Germinal center (tissue), 1 donor: ENCODE results near the gene VTN.
"Not testable (repeated sequence)": the region's sequence is repeated elsewhere in the genome, so short reads cannot be mapped to it uniquely, and the experiment has no call there.

ENCODE experiments used
- DNase-seq: peaks from one replicate; pipeline ENCODE4 v3.0.0; 2012; ENCODE audit warnings: mixed read lengths, low spot score

Gene VTN

GRCh38 chr17:28342313-28342712, 27.8 kb downstream of the VTN start:
- DNase-seq: no peak

DNA sequence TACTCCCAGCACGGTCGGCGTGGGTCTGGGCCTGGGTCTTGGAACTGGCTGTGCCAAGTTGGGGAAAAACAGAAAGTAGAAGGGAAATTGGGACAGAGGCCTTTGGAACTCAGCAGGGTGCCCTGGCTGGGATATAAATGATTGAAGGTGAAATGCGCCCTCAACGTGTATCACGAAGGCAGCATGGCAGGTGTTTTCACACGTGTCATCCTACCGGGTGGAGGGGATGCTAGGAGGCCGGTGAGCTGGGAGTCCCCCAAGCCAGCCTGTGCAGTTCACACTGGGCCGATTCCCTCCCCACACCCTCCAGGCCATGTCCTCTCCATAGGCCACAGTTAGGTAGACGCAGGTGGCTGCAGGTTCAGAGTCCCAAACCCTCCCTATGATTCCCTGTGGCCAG, 28.6 kb downstream of the VTN start:
- no peak for DNase-seq

GRCh38 chr17:28340374-28340773, 29.7 kb downstream of the VTN start:
- no peak for DNase-seq

GRCh38 chr17:28339431-28339830, 30.7 kb downstream of the VTN start:
- DNase-seq: no peak

DNA sequence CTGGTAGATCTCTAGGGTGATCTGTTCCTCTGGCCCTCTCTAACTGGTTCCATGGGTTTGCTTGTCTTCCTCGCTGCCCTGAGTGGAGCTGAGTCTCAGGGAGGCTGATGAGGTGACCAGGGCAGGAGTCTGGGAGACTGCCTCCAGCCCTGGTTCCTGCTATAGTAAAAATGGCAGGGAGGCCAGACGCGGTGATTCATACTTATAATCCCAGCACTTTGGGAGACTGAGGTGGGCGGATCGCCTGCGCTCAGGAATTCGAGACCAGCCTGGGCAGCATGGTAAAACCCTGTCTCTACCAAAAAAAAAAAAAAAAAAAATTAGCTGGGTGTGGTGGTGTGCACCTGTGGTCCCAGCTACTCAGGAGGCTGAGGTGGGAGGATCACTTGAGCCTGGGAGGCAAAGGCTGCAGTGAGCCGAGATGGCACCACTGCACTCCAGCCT, 31.3 kb downstream of the VTN start:
- not testable (repeated sequence) for DNase-seq

DNA sequence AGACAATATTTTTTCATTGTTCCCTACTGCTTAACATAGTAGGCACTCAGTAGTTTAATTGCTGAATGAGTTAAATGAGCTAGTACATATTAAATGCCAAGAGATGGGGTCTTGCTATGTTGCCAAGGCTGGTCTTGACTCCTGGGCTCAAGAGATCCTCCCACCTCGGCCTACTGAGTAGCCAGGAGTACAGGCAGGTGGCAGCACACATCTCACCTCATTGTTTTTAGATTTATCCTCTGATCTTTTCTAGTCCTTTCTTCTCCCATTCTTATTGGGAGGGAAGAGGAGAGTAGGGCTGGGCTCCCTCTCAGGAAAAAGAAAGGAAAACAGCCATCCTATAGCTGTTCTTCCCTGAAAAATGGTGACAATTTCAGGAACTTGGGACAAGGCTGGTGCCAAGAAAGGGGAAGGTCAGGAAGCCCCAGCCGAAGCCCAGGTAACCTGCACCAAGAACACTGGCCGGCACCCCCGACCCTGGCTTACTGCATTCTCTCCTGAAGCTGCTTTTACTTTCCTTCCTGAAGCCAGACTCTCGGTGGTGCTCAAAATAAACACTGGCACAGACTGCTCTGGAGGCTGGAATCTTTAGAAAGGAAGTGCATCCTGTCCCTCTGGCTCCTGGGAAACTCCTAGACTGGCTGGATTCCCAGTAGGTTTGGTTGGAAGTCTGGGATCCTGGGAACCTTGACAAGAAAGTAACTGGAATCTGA, 31.9 kb downstream of the VTN start:
- DNase-seq: no peak

DNA sequence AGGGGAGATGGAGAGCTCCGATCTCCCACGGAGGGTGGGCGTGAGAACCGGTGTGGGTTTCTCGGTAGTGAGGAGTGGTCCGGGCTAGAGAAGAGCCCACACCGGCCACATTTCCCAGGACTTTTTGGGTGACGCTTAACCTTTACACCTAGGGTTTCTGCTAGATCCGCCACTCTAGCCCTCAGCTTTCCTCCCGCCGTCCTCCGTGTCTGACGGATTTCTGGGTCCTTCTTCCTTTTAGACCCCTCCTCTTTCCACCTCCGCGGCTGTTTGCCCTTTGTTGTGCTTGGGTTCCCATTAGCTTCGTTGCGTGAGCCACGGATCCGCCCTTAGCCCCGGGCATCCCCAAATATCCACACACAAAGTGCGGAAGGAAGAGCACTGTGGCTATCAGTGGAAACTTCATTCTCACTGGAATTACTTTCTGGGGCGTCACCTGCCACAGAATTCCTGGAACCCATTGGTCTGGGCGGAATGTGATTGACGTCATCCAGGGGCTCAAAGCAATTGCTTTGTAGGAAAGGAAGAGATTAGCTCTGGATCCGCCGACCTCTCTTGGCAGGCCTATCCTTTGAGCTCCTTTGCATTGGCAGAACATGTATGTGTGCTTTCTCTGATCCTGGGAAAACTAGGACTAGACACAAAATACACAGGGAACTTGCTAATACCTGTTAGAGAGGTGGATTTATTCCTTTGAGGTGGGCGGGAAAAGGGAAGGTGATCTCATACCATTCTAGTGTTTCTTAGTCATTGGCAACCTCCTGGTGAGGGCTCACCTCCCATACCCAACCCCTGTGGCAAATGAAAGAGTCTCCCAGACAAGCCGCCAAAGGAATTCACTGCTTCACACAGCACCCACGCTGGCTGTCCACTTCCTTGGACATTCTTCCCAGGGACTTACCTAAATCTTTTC, 33.9 kb downstream of the VTN start:
- no peak for DNase-seq

DNA sequence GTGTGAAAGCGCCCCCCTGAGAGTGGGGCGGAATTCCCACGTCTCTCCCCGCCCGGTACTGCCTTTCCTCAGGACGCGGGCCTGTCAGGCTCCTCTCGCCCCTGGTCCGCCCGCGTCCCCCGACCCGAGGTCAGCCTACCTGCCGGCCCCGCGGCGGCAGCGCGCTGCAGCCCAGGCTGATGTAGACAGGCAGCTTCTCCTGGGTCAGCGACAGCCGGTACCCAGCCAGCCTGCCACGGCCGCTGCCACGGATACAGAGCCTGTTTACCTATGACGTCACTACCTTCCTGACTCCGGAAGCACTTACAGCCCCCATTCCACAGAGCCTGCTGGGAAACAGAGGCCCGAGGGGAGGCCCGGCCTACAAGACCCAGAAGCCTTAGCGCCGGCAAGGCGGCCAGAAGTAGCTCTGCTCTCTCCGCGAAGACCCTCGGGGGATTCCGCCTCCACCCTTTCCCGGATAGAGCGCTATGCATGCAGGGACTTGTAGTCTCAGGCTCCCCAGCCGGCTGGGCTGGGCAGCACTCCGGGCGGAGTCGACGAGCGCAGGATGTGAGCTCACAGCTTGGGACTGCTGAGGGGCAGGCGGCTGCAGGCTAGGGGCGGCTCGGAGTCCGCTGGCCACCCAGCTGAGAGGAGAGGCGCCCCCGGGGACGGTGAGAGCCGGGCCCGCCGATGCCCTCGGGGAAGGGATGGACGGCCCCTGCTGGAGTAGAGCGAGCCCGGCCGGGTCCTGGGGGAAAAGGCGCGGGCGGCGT, 34.7 kb downstream of the VTN start, which contains the start of the genes IFT20 and TNFAIP1:
Gene IFT20 (minus strand): TSS at position 272 of the 758 bp plus-strand sequence. CDS start 3,487 bp downstream, outside the sequence.
Gene TNFAIP1 (plus strand): TSS at position 561 of the 758 bp plus-strand sequence. CDS start 3,761 bp downstream, outside the sequence.
- peak; percentile 95 for DNase-seq

DNA sequence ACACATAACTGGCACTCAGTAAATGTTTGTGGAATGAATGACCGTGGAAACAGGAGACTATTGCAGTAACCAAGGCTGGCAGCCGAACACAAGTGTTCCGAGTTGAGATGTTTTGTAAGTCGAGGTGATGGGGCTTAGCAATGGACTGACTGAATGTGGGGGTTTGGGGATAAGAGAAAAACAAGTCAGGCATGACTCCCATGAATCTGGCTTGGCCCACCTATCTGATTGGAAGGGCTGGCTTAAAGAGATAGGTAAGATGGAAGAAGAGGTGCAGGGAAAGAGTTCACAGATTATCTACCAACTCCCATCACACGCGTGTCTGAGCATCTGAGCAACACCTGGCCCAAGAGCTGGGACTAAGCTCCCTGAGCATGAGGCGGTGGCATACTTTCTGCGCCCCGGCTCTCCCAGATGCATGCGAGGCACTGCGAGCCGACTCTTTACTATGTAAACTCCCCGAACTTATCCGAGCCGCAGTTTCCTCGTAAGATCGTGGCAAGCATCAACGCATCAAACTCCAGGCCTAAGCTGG, 35.4 kb downstream of the VTN start:
- DNase-seq: no peak

GRCh38 chr17:28334171-28334570, 35.9 kb downstream of the VTN start:
- no peak for DNase-seq

- no peak for DNase-seq
Observed at GRCh38 chr17:28333083-28333746, 36.9 kb downstream of the VTN start.

DNA sequence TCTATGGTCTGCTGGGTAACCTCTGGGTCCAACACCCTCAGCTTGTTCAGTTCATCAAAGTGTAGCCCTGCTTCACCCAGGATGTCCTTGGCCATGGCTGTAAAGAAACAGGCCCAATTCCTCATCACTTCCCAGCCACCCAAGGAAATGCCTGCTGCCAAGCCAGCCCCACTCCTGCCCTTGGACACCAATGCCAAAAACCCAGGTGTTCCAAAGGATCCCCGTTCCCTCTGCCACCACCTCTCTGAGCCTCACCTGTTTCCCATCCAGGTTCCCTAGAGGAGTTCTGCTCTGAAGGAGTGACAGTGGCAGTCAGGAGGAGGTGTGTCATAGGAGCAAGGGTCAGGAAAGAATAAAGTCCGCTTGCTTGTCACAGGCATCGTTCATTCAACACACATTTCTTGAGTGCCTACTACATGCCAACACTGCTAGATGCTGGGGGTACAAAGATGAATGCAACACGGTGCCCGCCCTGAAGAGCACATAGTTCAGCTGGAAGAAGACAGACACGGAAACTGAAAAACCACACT, 38.2 kb downstream of the VTN start:
- DNase-seq: no peak

- DNase-seq: no peak
Observed at GRCh38 chr17:28330671-28331070, 39.4 kb downstream of the VTN start.

DNA sequence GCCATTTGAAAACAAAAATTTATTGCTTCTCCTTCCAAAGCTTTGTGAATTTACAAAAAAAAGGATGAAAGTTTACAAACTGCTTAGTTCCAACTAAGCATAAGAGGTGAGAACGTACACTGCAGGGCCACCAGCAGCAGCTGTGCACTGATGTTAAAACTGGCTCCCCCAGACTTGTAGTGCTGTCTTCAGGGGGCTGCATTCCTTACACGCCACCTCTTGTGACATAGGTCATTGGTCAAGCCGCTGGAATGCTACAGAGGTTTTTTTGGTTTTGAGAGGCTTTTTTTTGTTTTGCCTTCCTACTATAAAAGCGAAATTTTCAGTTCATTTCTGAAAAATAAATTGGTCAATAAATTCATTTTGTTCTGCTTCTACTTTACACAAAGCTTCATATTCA, 41.8 kb downstream of the VTN start:
- DNase-seq: no peak

GRCh38 chr17:28327709-28328108, 42.4 kb downstream of the VTN start:
- no peak for DNase-seq

DNA sequence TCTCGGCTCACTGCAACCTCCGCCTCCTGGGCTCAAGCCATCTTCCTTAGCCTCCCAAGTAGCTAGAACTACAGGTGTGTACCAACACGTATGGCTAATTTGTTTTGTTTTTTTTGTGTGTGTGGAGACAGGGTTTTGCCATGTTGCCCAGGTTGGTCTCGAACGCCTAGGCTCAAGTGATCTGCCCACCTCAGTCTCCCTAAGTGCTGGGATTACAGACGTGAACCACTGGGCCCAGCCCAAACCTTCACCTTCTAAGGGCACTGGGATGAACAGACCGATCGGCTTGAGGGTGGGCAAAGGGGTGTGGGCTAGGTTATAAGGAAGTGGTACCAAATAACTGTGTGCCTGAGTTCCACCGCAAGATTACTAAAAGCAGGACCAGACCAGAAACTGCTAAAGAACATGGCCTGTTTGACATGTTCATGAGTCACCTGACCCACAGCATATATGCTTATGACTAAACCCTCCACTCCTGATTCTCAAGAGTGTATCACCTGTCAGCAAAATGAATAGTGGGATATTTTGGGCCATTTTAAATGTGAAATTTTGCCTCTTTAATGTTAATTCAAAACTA, 43.0 kb downstream of the VTN start:
- DNase-seq: no peak

DNA sequence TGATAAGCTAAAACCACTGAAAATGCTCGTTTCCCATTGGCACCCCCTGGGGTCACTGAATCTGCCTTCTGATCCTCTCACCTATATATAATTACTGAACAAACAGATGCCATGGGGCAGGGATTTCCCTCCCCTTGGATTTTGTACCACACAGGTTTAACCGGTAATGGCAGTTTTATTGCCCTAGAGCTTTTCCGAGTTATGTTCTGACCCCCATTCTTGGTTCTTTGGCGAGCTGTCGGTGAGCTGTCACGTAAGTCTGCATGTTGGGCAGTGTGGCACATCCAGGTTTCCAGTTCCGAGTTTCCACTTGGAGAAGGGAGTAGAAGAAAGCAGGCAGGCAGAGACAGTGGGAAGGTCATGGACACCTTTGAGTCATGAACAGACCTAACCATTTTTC, 44.0 kb downstream of the VTN start:
- no peak for DNase-seq

- no peak for DNase-seq
Observed at GRCh38 chr17:28325211-28325610, 44.9 kb downstream of the VTN start.

GRCh38 chr17:28324781-28325180, 45.3 kb downstream of the VTN start:
- DNase-seq: no peak

- DNase-seq: no peak
Observed at GRCh38 chr17:28324267-28324745, 45.8 kb downstream of the VTN start.
